Suprapubic skin (tissue), 4 donors: Measurements from ENCODE around the gene EIF2S2. TPM values are rescaled to one million over a fixed set of nuclear protein-coding genes. Genes with fewer than 3 reads are reported as not detected.

Experiments used
- DNase-seq, 2 donors: peaks; one replicate each; pipeline ENCODE4 v3.0.0-alpha.2; 2019; ENCODE audit warnings: low spot score in 2 of 2
- H3K27ac ChIP-seq: fragments of 200-600 bp; sonication (generic); one replicate; pipeline ENCODE4 v1.5.1; 2019
- H3K27me3 ChIP-seq: fragments of 200-600 bp; sonication (generic); one replicate; pipeline ENCODE4 v1.5.1; 2019
- H3K36me3 ChIP-seq: fragments of 200-600 bp; sonication (generic); one replicate; pipeline ENCODE4 v1.5.1; 2019
- H3K4me1 ChIP-seq: fragments of 200-600 bp; sonication (generic); one replicate; pipeline ENCODE4 v1.5.1; 2019
- H3K4me3 ChIP-seq: fragments of 200-600 bp; sonication (generic); one replicate; pipeline ENCODE4 v1.5.1; 2019; ENCODE audit warnings: mild to moderate bottlenecking
- H3K9me3 ChIP-seq: fragments of 200-600 bp; sonication (generic); one replicate; pipeline ENCODE4 v1.5.1; 2019
- CTCF ChIP-seq, 2 donors: fragments of 200-600 bp in 1 of 2; fragments of 450-650 bp in 1 of 2; sonication (generic) in 1 of 2; IDR thresholded peaks; one replicate each; pipeline ENCODE4 v1.5.1; 2016 to 2019; ENCODE audit warnings: antibody characterized with exemption in 2 of 2, mild to moderate bottlenecking in 1 of 2, moderate library complexity in 1 of 2
- EP300 ChIP-seq: sonication (generic); formaldehyde crosslinking; IDR thresholded peaks from one replicate; pipeline ENCODE4 v1.6.1; 2017; ENCODE audit warnings: antibody characterized with exemption
- POLR2A ChIP-seq, 2 donors: fragments of 450-650 bp; IDR thresholded peaks; one replicate each; pipeline ENCODE4 v1.6.1; 2017; ENCODE audit warnings: antibody characterized with exemption in 2 of 2, mild to moderate bottlenecking in 2 of 2, moderate library complexity in 2 of 2
- POLR2AphosphoS5 ChIP-seq, 3 donors: sonication (generic); formaldehyde crosslinking; IDR thresholded peaks; one replicate each; pipeline ENCODE4 v1.6.1; 2017; ENCODE audit warnings: antibody characterized with exemption in 3 of 3
- WGBS: methylation state at CpG from one replicate; pipeline ENCODE4 v1.1.5; 2018; 5-methylcytosine and 5-hydroxymethylcytosine counted together
- total RNA-seq, 4 donors: library from RNA; depleted of rRNA; stranded (reverse); fragments of >200 nt; gene quantifications; one replicate each; pipeline ENCODE4 v1.1.0, GENCODE V29; 2016

EIF2S2 gene
- total RNA-seq, 4 donors from 2014 or later = 23.7 to 38.8 (median 38.4) TPM

GRCh38 chr20:34105978-34106675 is 5.9 kb downstream of the EIF2S2 start:
- Histone ChIP-seq H3K27me3 (no peaks in the 10 kb centered on the region), H3K36me3 (peaks cover 42% of the 10 kb centered on the region), H3K4me1 (peaks cover 37% of the 10 kb centered on the region), H3K27ac (no peak overlapping the region), H3K9me3 (no peaks in the 10 kb centered on the region), H3K4me3 (no peak overlapping the region)
- DNase-seq = no peak
- 93% methylated on average over 3 of the region's 3 CpGs for WGBS
- TF ChIP-seq POLR2A (IDR thresholded peaks at IDR 0.05) (no peak), POLR2AphosphoS5 (IDR thresholded peaks at IDR 0.05) (no peak), CTCF (IDR thresholded peaks at IDR 0.05) (no peak), EP300 (no peak)

GRCh38 chr20:34104059-34104458 is 8.0 kb downstream of the EIF2S2 start:
- H3K36me3 ChIP-seq = peaks cover 63% of the 10 kb centered on the region
- H3K27ac ChIP-seq = no peak overlapping the region
- TF ChIP-seq POLR2AphosphoS5 (IDR thresholded peaks at IDR 0.05) = no peak
- TF ChIP-seq CTCF (IDR thresholded peaks at IDR 0.05) = no peak
- no peak for TF ChIP-seq POLR2A (IDR thresholded peaks at IDR 0.05)
- TF ChIP-seq EP300 = no peak

GRCh38 chr20:34102342-34102741 is 9.7 kb downstream of the EIF2S2 start:
- TF ChIP-seq EP300 (no peak), POLR2A (IDR thresholded peaks at IDR 0.05) (no peak), CTCF (IDR thresholded peaks at IDR 0.05) (no peak), POLR2AphosphoS5 (IDR thresholded peaks at IDR 0.05) (no peak)
- no peak for DNase-seq
- Histone ChIP-seq H3K9me3 (no peaks in the 10 kb centered on the region), H3K4me1 (peaks cover 10% of the 10 kb centered on the region), H3K27me3 (no peaks in the 10 kb centered on the region), H3K36me3 (peaks cover 80% of the 10 kb centered on the region), H3K4me3 (no peak overlapping the region), H3K27ac (no peak overlapping the region)
- WGBS = 100% methylated on average over 2 of the region's 2 CpGs

More at GRCh38 chr20:34104059-34104458, 8.0 kb downstream of the EIF2S2 start:
- Histone ChIP-seq H3K4me3 (no peak overlapping the region), H3K27me3 (no peaks in the 10 kb centered on the region), H3K4me1 (peaks cover 23% of the 10 kb centered on the region), H3K9me3 (no peaks in the 10 kb centered on the region)
- 91% methylated on average over 3 of the region's 3 CpGs for WGBS
- no peak for DNase-seq

- Histone ChIP-seq H3K9me3 (no peaks in the 10 kb centered on the region), H3K27ac (no peak overlapping the region), H3K4me3 (no peak overlapping the region), H3K27me3 (no peaks in the 10 kb centered on the region), H3K36me3 (peaks cover 97% of the 10 kb centered on the region), H3K4me1 (peaks cover 4% of the 10 kb centered on the region)
- WGBS = 77% methylated on average over 3 of the region's 3 CpGs
- no peak for DNase-seq
- TF ChIP-seq CTCF (IDR thresholded peaks at IDR 0.05) = no peak
- TF ChIP-seq EP300 = no peak
- TF ChIP-seq POLR2A (IDR thresholded peaks at IDR 0.05) = no peak
- no peak for TF ChIP-seq POLR2AphosphoS5 (IDR thresholded peaks at IDR 0.05)
These were observed 11.5 kb downstream of the EIF2S2 start for GRCh38 chr20:34100576-34100975.

GRCh38 chr20:34099675-34100074 is 12.4 kb downstream of the EIF2S2 start:
- peaks cover 100% of the 10 kb centered on the region for H3K36me3 ChIP-seq

More at GRCh38 chr20:34099675-34100074, 12.4 kb downstream of the EIF2S2 start:
- H3K27ac ChIP-seq = no peak overlapping the region
- TF ChIP-seq EP300 = no peak
- TF ChIP-seq POLR2A (IDR thresholded peaks at IDR 0.05) = no peak
- TF ChIP-seq CTCF (IDR thresholded peaks at IDR 0.05) = no peak
- TF ChIP-seq POLR2AphosphoS5 (IDR thresholded peaks at IDR 0.05) = no peak
- no peak overlapping the region for H3K4me3 ChIP-seq
- peaks cover 4% of the 10 kb centered on the region for H3K4me1 ChIP-seq
- WGBS = 78% methylated on average over 5 of the region's 5 CpGs
- no peak for DNase-seq
- H3K9me3 ChIP-seq = no peaks in the 10 kb centered on the region
- H3K27me3 ChIP-seq = no peaks in the 10 kb centered on the region
